ENCODE results near the gene FBXW2.

DNA sequence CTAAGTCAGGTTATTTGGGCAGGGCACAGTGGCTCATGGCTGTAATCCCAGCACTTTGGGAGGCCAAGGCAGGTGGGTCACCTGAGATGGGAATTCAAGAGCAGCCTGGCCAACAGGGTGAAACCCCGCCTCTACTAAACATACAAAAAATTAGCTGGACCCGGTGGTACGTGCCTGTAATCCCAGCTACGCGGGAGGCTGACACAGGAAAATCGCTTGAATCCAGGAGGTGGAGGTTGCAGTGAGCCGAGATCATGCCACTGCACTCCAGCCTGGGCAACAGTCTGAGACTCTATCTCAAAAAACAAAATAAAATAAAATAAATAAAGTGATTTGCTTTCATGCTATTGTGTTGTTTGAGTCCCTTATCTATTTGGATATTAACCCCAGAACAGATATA, 8.2 kb upstream of the FBXW2 start:
- no peak for TF ChIP-seq TAF1 (IDR thresholded peaks at IDR 0.05; ENCODE audit: borderline replicate concordance, insufficient read depth, low read length)
- no peak for TF ChIP-seq POLR2AphosphoS5 (IDR thresholded peaks at IDR 0.05; ENCODE audit: low read depth, low read length)
- no peak for TF ChIP-seq REST (IDR thresholded peaks at IDR 0.05; ENCODE audit: insufficient read depth in 1 of 2, low read depth in 2 of 2, low read length in 2 of 2)
- no peak for TF ChIP-seq SIN3A (IDR thresholded peaks at IDR 0.05; ENCODE audit: borderline replicate concordance, insufficient read depth, low read length)
- TF ChIP-seq FOXP2 (optimal IDR thresholded peaks at IDR 0.05; ENCODE audit: borderline replicate concordance, extremely low read depth, extremely low read length, insufficient read depth) = no peak

All from PFSK-1 (cell line).